GM23338 (cell line): ENCODE measurements around the gene OGA. TPM values are rescaled to one million over a fixed set of nuclear protein-coding genes. Genes with fewer than 3 reads are reported as not detected.

Experiments
- ATAC-seq: fragments of 200-7000 bp; cut with Tn5 transposase; 3 replicates; pipeline ENCODE4 v1.9.1; 2020
- DNase-seq: peaks from one replicate; pipeline ENCODE4 v3.0.0-alpha.2; 2015; ENCODE audit warnings: low spot score
- H2AFZ ChIP-seq: fragments of 200-600 bp; sonication (generic); 2 replicates; pipeline ENCODE4 v1.8.0; 2016; ENCODE audit warnings: antibody characterized with exemption, mild to moderate bottlenecking, moderate library complexity
- H3F3A ChIP-seq: fragments of 200-600 bp; sonication (generic); replicated peaks from 2 replicates; pipeline ENCODE4 v1.8.0; 2017; ENCODE audit warnings: antibody characterized with exemption, mixed run types, low read depth
- H3K27ac ChIP-seq: fragments of 200-600 bp; sonication (generic); 2 replicates; pipeline ENCODE4 v1.6.1; 2016; ENCODE audit warnings: low read depth
- H3K27me3 ChIP-seq: fragments of 200-600 bp; sonication (generic); 2 replicates; pipeline ENCODE4 v1.8.0; 2016; ENCODE audit warnings: mild to moderate bottlenecking, mixed run types, moderate library complexity; ENCODE audit not compliant: insufficient read depth
- H3K36me3 ChIP-seq: fragments of 200-600 bp; sonication (generic); 2 replicates; pipeline ENCODE4 v1.8.0; 2016; ENCODE audit warnings: mild to moderate bottlenecking; ENCODE audit not compliant: insufficient read depth
- H3K4me1 ChIP-seq: fragments of 200-600 bp; sonication (generic); 2 replicates; pipeline ENCODE4 v1.8.0; 2016; ENCODE audit warnings: mild to moderate bottlenecking, moderate library complexity; ENCODE audit not compliant: insufficient read depth
- H3K4me2 ChIP-seq: fragments of 200-600 bp; sonication (generic); 2 replicates; pipeline ENCODE4 v1.7.1; 2017; ENCODE audit warnings: mixed run types
- H3K4me3 ChIP-seq: fragments of 200-600 bp; sonication (generic); 2 replicates; pipeline ENCODE4 v1.6.1; 2016; ENCODE audit warnings: mixed run types
- H3K79me2 ChIP-seq: fragments of 200-600 bp; sonication (generic); replicated peaks from 2 replicates; pipeline ENCODE4 v1.8.0; 2017; ENCODE audit warnings: mild to moderate bottlenecking; ENCODE audit not compliant: insufficient read depth
- H3K9me2 ChIP-seq: fragments of 200-600 bp; sonication (generic); 2 replicates; pipeline ENCODE4 v1.8.0; 2017; ENCODE audit not compliant: insufficient read depth
- H4K20me1 ChIP-seq: fragments of 200-600 bp; sonication (generic); replicated peaks from 2 replicates; pipeline ENCODE4 v1.8.0; 2017; ENCODE audit warnings: mild to moderate bottlenecking; ENCODE audit not compliant: insufficient read depth
- H3K27ac Mint-ChIP-seq: 2 replicates; pipeline ENCODE4 v1.8.0; 2020; ENCODE audit warnings: inconsistent platforms, mild to moderate bottlenecking, moderate library complexity, mixed read lengths
- H3K27me3 Mint-ChIP-seq: 3 replicates; pipeline ENCODE4 v1.8.0; 2022; ENCODE audit warnings: low read depth, mild to moderate bottlenecking, moderate library complexity, mixed read lengths, inconsistent platforms; ENCODE audit not compliant: insufficient read depth, poor library complexity
- H3K36me3 Mint-ChIP-seq: 3 replicates; pipeline ENCODE4 v1.8.0; 2021; ENCODE audit warnings: low read depth, mild to moderate bottlenecking, inconsistent platforms, moderate library complexity, mixed read lengths
- H3K4me1 Mint-ChIP-seq: 3 replicates; pipeline ENCODE4 v1.8.0; 2020; ENCODE audit warnings: mild to moderate bottlenecking, inconsistent platforms, mixed read lengths
- H3K4me3 Mint-ChIP-seq: 3 replicates; pipeline ENCODE4 v1.8.0; 2021; ENCODE audit warnings: moderate library complexity, mild to moderate bottlenecking, inconsistent platforms, mixed read lengths
- H3K9me3 Mint-ChIP-seq: 3 replicates; pipeline ENCODE4 v1.8.0; 2020; ENCODE audit warnings: moderate library complexity, mild to moderate bottlenecking, inconsistent platforms, mixed read lengths
- EZH2 ChIP-seq: fragments of 200-600 bp; sonication (generic); IDR thresholded peaks from one replicate; pipeline ENCODE4 v1.8.0; 2017; ENCODE audit warnings: antibody characterized with exemption, mild to moderate bottlenecking, low read depth; ENCODE audit not compliant: unreplicated experiment
- EZH2phosphoT487 ChIP-seq: fragments of 200-600 bp; sonication (generic); IDR thresholded peaks from one replicate; pipeline ENCODE4 v1.8.1; 2018; ENCODE audit warnings: antibody characterized with exemption; ENCODE audit not compliant: unreplicated experiment
- JUNB ChIP-seq: IDR thresholded peaks from one replicate; pipeline ENCODE4 v1.6.1; 2016; ENCODE audit warnings: antibody characterized with exemption; ENCODE audit not compliant: unreplicated experiment
- STAT1 ChIP-seq: IDR thresholded peaks from one replicate; pipeline ENCODE4 v1.6.1; 2016; ENCODE audit warnings: antibody characterized with exemption; ENCODE audit not compliant: unreplicated experiment
- ZNF114 ChIP-seq: fragments of 250-450 bp; sonication (Bioruptor Pico); IDR thresholded peaks from 2 replicates; pipeline ENCODE4 v1.5.0; 2020; ENCODE audit warnings: mild to moderate bottlenecking, moderate library complexity
- polyA plus RNA-seq: library from polyadenylated mRNA; unstranded; fragments of >200 nt; fragmentation: Nextera tagmentation; extraction: Ambion mirVana; gene quantifications from 2 replicates; pipeline ENCODE4 v1.2.1, GENCODE V29; 2016
- total RNA-seq: library from RNA; depleted of rRNA; stranded (reverse); fragments of >200 nt; shearing (Covaris generic); gene quantifications from 2 replicates; pipeline ENCODE4 v1.2.3, GENCODE V29; 2014
- TF ChIP-seq, protein P1 (sequence below): IDR thresholded peaks from one replicate; pipeline ENCODE4 v1.6.1; 2018; ENCODE audit warnings: antibody characterized with exemption; ENCODE audit not compliant: unreplicated experiment
- TF ChIP-seq, protein P2 (sequence below): IDR thresholded peaks from 2 replicates; pipeline ENCODE4 v1.6.1; 2016; ENCODE audit warnings: antibody characterized with exemption

OGA gene
- total and polyA plus RNA-seq, 2 experiments from 2014 or later = 68.4 to 131 TPM

GRCh38 chr10:101777619-101778145 is 40.6 kb downstream of the OGA start (continued):
- TF ChIP-seq, protein P1, sequence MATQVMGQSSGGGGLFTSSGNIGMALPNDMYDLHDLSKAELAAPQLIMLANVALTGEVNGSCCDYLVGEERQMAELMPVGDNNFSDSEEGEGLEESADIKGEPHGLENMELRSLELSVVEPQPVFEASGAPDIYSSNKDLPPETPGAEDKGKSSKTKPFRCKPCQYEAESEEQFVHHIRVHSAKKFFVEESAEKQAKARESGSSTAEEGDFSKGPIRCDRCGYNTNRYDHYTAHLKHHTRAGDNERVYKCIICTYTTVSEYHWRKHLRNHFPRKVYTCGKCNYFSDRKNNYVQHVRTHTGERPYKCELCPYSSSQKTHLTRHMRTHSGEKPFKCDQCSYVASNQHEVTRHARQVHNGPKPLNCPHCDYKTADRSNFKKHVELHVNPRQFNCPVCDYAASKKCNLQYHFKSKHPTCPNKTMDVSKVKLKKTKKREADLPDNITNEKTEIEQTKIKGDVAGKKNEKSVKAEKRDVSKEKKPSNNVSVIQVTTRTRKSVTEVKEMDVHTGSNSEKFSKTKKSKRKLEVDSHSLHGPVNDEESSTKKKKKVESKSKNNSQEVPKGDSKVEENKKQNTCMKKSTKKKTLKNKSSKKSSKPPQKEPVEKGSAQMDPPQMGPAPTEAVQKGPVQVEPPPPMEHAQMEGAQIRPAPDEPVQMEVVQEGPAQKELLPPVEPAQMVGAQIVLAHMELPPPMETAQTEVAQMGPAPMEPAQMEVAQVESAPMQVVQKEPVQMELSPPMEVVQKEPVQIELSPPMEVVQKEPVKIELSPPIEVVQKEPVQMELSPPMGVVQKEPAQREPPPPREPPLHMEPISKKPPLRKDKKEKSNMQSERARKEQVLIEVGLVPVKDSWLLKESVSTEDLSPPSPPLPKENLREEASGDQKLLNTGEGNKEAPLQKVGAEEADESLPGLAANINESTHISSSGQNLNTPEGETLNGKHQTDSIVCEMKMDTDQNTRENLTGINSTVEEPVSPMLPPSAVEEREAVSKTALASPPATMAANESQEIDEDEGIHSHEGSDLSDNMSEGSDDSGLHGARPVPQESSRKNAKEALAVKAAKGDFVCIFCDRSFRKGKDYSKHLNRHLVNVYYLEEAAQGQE = no peak
- TF ChIP-seq ZNF114 (CRISPR knock-in tag) = no peak

GRCh38 chr10:101776161-101776817 is 42.0 kb downstream of the OGA start:
- Histone ChIP-seq H3K27ac (no peak overlapping the region), H4K20me1 (no peaks in the 10 kb centered on the region), H3K27me3 (peaks cover 75% of the 10 kb centered on the region), H3K36me3 (no peaks in the 10 kb centered on the region), H3K4me2 (peak overlapping the region; percentile 79), H3K4me3 (peak overlapping the region; percentile 63), H2AFZ (no peak overlapping the region), H3K79me2 (no peaks in the 10 kb centered on the region), H3K4me1 (peaks cover 61% of the 10 kb centered on the region), H3F3A (peaks cover 27% of the 10 kb centered on the region), H3K9me2 (no peaks in the 10 kb centered on the region)
- Mint-ChIP-seq H3K9me3 (no peaks in the 10 kb centered on the region), H3K4me3 (peak overlapping the region; percentile 70), H3K4me1 (peaks cover 62% of the 10 kb centered on the region), H3K27ac (no peak overlapping the region), H3K27me3 (peaks cover 75% of the 10 kb centered on the region), H3K36me3 (peaks cover 6% of the 10 kb centered on the region)
- DNase-seq (peak; percentile 52), ATAC-seq (no peak)
- TF ChIP-seq EZH2 (peak; percentile 58), JUNB (no peak)

GRCh38 chr10:101775273-101776160 is 42.7 kb downstream of the OGA start, which contains the start of gene FGF8:
Gene FGF8 (minus strand): TSS chr10:101776114. CDS start chr10:101775900, 214 bp downstream.
- peaks cover 78% of the 10 kb centered on the region for H3K27me3 Mint-ChIP-seq
- Histone ChIP-seq H3K4me2 (peak within 1 kb of the TSS; percentile 90), H3K27ac (no peak within 1 kb of the TSS), H3K4me1 (peaks cover 54% of the 10 kb centered on the region), H3K9me2 (no peaks in the 10 kb centered on the region), H2AFZ (peak within 1 kb of the TSS; percentile 72), H3F3A (peaks cover 23% of the 10 kb centered on the region), H4K20me1 (no peaks in the 10 kb centered on the region), H3K27me3 (peaks cover 74% of the 10 kb centered on the region), H3K4me3 (peak within 1 kb of the TSS; percentile 63), H3K79me2 (no peaks in the 10 kb centered on the region), H3K36me3 (no peaks in the 10 kb centered on the region)
- peaks cover 6% of the 10 kb centered on the region for H3K36me3 Mint-ChIP-seq
- TF ChIP-seq, protein P2, sequence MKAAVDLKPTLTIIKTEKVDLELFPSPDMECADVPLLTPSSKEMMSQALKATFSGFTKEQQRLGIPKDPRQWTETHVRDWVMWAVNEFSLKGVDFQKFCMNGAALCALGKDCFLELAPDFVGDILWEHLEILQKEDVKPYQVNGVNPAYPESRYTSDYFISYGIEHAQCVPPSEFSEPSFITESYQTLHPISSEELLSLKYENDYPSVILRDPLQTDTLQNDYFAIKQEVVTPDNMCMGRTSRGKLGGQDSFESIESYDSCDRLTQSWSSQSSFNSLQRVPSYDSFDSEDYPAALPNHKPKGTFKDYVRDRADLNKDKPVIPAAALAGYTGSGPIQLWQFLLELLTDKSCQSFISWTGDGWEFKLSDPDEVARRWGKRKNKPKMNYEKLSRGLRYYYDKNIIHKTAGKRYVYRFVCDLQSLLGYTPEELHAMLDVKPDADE = no peak
- TF ChIP-seq EZH2 (peak; percentile 74), JUNB (no peak), STAT1 (no peak), ZNF114 (CRISPR knock-in tag) (no peak), EZH2phosphoT487 (peak; percentile 60)
- no peak within 1 kb of the TSS for H3K27ac Mint-ChIP-seq
- H3K9me3 Mint-ChIP-seq = no peaks in the 10 kb centered on the region
- H3K4me1 Mint-ChIP-seq = peaks cover 60% of the 10 kb centered on the region
- ATAC-seq = no peak
- H3K4me3 Mint-ChIP-seq = peak within 1 kb of the TSS; percentile 70
- DNase-seq = peak; percentile 32
